Left ventricle myocardium inferior (tissue), 1 donor: ENCODE measurements around the gene DDOST. TPM values are rescaled to one million over a fixed set of nuclear protein-coding genes. Genes with fewer than 3 reads are reported as not detected.

Source experiments
- DNase-seq: peaks from one replicate; pipeline ENCODE4 v3.0.0-alpha.2; 2020
- H3K27ac ChIP-seq: fragments of 200-600 bp; replicated peaks from 2 replicates; pipeline ENCODE4 v1.8.0; 2021
- H3K27me3 ChIP-seq: fragments of 200-600 bp; 2 replicates; pipeline ENCODE4 v1.8.0; 2021; ENCODE audit warnings: low read depth
- H3K36me3 ChIP-seq: fragments of 200-600 bp; 2 replicates; pipeline ENCODE4 v1.8.0; 2021
- H3K4me1 ChIP-seq: fragments of 200-600 bp; 2 replicates; pipeline ENCODE4 v1.8.0; 2021
- H3K4me3 ChIP-seq: fragments of 200-600 bp; 2 replicates; pipeline ENCODE4 v1.8.0; 2021; ENCODE audit warnings: mild to moderate bottlenecking, moderate library complexity
- H3K9me3 ChIP-seq: fragments of 200-600 bp; replicated peaks from 2 replicates; pipeline ENCODE4 v1.8.0; 2021
- intact Hi-C: fragments of 100-400 bp; cut with micrococcal nuclease; formaldehyde crosslinking; loops from one replicate; pipeline ENCODE4 v1.11.0; 2022
- total RNA-seq: library from RNA; stranded (reverse); fragmentation: NEBNext Ultra II Directional; extraction: Animal tissue kit (Norgen Biotek cat#: 25700); gene quantifications from one replicate; pipeline ENCODE4 v1.2.1, GENCODE V29; 2021
- TF ChIP-seq, protein P1 (sequence below): fragments of 200-600 bp; IDR thresholded peaks from 2 replicates; pipeline ENCODE4 v1.8.0; 2021; ENCODE audit warnings: antibody characterized with exemption, mild to moderate bottlenecking, borderline replicate concordance
- donor health status: DM: no; HTN: yes; CAD: no; lungs with severe emphysema.

Gene DDOST
- total RNA-seq, 1 donor from 2014 or later, result 120 TPM

- Histone ChIP-seq H3K27ac (peak overlapping the region; percentile 51), H3K27me3 (no peaks in the 10 kb centered on the region), H3K9me3 (no peaks in the 10 kb centered on the region), H3K4me1 (peaks cover 49% of the 10 kb centered on the region), H3K4me3 (no peak overlapping the region), H3K36me3 (peaks cover 90% of the 10 kb centered on the region)
- intact Hi-C loops, result no loop called here
- DNase-seq, result peak; percentile 43
- TF ChIP-seq, protein P1, sequence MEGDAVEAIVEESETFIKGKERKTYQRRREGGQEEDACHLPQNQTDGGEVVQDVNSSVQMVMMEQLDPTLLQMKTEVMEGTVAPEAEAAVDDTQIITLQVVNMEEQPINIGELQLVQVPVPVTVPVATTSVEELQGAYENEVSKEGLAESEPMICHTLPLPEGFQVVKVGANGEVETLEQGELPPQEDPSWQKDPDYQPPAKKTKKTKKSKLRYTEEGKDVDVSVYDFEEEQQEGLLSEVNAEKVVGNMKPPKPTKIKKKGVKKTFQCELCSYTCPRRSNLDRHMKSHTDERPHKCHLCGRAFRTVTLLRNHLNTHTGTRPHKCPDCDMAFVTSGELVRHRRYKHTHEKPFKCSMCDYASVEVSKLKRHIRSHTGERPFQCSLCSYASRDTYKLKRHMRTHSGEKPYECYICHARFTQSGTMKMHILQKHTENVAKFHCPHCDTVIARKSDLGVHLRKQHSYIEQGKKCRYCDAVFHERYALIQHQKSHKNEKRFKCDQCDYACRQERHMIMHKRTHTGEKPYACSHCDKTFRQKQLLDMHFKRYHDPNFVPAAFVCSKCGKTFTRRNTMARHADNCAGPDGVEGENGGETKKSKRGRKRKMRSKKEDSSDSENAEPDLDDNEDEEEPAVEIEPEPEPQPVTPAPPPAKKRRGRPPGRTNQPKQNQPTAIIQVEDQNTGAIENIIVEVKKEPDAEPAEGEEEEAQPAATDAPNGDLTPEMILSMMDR, result no peak
Measured at GRCh38 chr1:20654104-20654690, 7.0 kb downstream of the DDOST start.

DNA sequence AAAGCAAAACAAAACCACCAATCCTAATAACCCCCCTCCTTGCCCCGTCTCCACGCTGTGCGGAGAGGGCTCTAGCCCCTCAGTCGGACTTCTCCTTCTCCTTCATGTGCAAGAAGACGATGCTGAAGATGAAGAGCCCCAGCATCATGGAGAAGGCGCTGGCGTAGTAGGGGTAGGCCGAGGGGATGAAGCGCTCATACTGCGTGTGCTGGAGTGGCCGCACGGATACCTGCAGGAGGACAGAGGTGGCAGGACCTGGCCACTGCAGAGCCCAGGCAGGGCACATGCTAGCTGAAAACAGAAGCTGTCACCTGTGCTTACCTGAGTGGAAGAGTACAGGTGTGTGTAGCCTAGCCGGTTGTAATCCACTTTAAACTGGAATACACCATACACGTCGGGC is 8.9 kb downstream of the DDOST start:
- Histone ChIP-seq H3K4me1 (peaks cover 30% of the 10 kb centered on the region), H3K9me3 (no peaks in the 10 kb centered on the region), H3K27me3 (no peaks in the 10 kb centered on the region), H3K4me3 (no peak overlapping the region), H3K36me3 (peaks cover 98% of the 10 kb centered on the region), H3K27ac (no peak overlapping the region)
- intact Hi-C loops, result no loop called here
- DNase-seq, result no peak
- TF ChIP-seq, protein P1, result no peak

- Histone ChIP-seq H3K27me3 (no peaks in the 10 kb centered on the region), H3K9me3 (no peaks in the 10 kb centered on the region), H3K4me3 (no peak overlapping the region), H3K27ac (no peak overlapping the region), H3K36me3 (peaks cover 97% of the 10 kb centered on the region), H3K4me1 (peaks cover 3% of the 10 kb centered on the region)
- TF ChIP-seq, protein P1, result no peak
- intact Hi-C loops, result no loop called here
- no peak for DNase-seq
Measured at GRCh38 chr1:20648946-20649345, 12.2 kb downstream of the DDOST start.

- Histone ChIP-seq H3K36me3 (peaks cover 97% of the 10 kb centered on the region), H3K27me3 (no peaks in the 10 kb centered on the region), H3K27ac (no peak overlapping the region), H3K4me1 (no peaks in the 10 kb centered on the region), H3K9me3 (no peaks in the 10 kb centered on the region), H3K4me3 (no peak overlapping the region)
- TF ChIP-seq, protein P1, result no peak
- no peak for DNase-seq
- intact Hi-C loops, result no loop called here
Measured at GRCh38 chr1:20648438-20648837, 12.7 kb downstream of the DDOST start.

GRCh38 chr1:20645414-20645813 is 15.8 kb downstream of the DDOST start:
- intact Hi-C loops, result no loop called here
- H3K4me1 ChIP-seq, result no peaks in the 10 kb centered on the region
- H3K4me3 ChIP-seq, result no peak overlapping the region
- H3K27ac ChIP-seq, result no peak overlapping the region
- DNase-seq, result no peak
- H3K36me3 ChIP-seq, result peaks cover 98% of the 10 kb centered on the region
- H3K9me3 ChIP-seq, result no peaks in the 10 kb centered on the region
- no peaks in the 10 kb centered on the region for H3K27me3 ChIP-seq
- TF ChIP-seq, protein P1, result no peak
